Spleen (tissue), 11 donors: ENCODE measurements around the gene OGFRL1. TPM values are rescaled to one million over a fixed set of nuclear protein-coding genes. Genes with fewer than 3 reads are reported as not detected.

Source experiments
- DNase-seq: peaks from one replicate; pipeline ENCODE4 v3.0.0-alpha.2; 2020
- H3K27ac ChIP-seq, 8 donors: fragments of 200-600 bp; sonication (generic) in 7 of 8; 1 replicate in 4 of 8; 2 replicates in 4 of 8; pipeline versions ENCODE4 v1.5.0 to v1.8.0; 2016 to 2021; ENCODE audit warnings: inconsistent platforms in 4 of 8, mild to moderate bottlenecking in 4 of 8, moderate library complexity in 1 of 8
- H3K27me3 ChIP-seq, 7 donors: fragments of 200-600 bp; sonication (generic) in 6 of 7; replicated peaks in 1 of 7; 1 replicate in 4 of 7; 2 replicates in 3 of 7; pipeline versions ENCODE4 v1.5.0 to v1.8.0; 2016 to 2021; ENCODE audit warnings: inconsistent platforms in 3 of 7, mild to moderate bottlenecking in 1 of 7
- H3K36me3 ChIP-seq, 6 donors: fragments of 200-600 bp; sonication (generic) in 5 of 6; 1 replicate in 4 of 6; 2 replicates in 2 of 6; pipeline versions ENCODE4 v1.5.0 to v1.8.0; 2016 to 2021; ENCODE audit warnings: inconsistent platforms in 2 of 6
- H3K4me1 ChIP-seq, 6 donors: fragments of 200-600 bp; sonication (generic) in 5 of 6; 1 replicate in 3 of 6; 2 replicates in 3 of 6; pipeline versions ENCODE4 v1.5.0 to v1.8.0; 2016 to 2021; ENCODE audit warnings: inconsistent platforms in 3 of 6
- H3K4me3 ChIP-seq, 8 donors: fragments of 200-600 bp; sonication (generic) in 7 of 8; 1 replicate in 4 of 8; 2 replicates in 4 of 8; pipeline versions ENCODE4 v1.5.0 to v1.8.0; 2016 to 2021; ENCODE audit warnings: inconsistent platforms in 4 of 8, mild to moderate bottlenecking in 4 of 8, moderate library complexity in 2 of 8
- H3K9me3 ChIP-seq, 8 donors: fragments of 200-600 bp; sonication (generic) in 7 of 8; 1 replicate in 4 of 8; 2 replicates in 4 of 8; pipeline versions ENCODE4 v1.5.0 to v1.8.0; 2016 to 2021; ENCODE audit warnings: inconsistent platforms in 4 of 8
- POLR2A ChIP-seq, 3 donors: fragments of 450-650 bp; IDR thresholded peaks; one replicate each; pipeline ENCODE4 v1.5.1; 2017; ENCODE audit warnings: antibody characterized with exemption in 3 of 3, mild to moderate bottlenecking in 1 of 3
- POLR2AphosphoS5 ChIP-seq, 3 donors: sonication (generic); formaldehyde crosslinking; IDR thresholded peaks; one replicate each; pipeline ENCODE4 v1.5.1; 2017; ENCODE audit warnings: antibody characterized with exemption in 3 of 3
- WGBS, 5 donors: extraction: QIAGEN DNeasy Blood & Tissue Kit in 3 of 5; methylation state at CpG; one replicate each; pipeline versions ENCODE4 v1.1.5 to v1.1.7; 2013 to 2018; 5-methylcytosine and 5-hydroxymethylcytosine counted together
- intact Hi-C: fragments of 100-400 bp; cut with DNase I; formaldehyde crosslinking; loops from one replicate; pipeline ENCODE4 v1.15.0; 2023; ENCODE audit warnings: low total_unique reads
- polyA plus RNA-seq, 3 donors: library from polyadenylated mRNA; stranded (reverse); fragments of 200-250 nt; gene quantifications; one replicate each; pipeline ENCODE4 v1.2.1, GENCODE V29; 2013
- total RNA-seq, 7 donors: library from RNA; depleted of rRNA in 3 of 7; stranded (reverse); fragments of >200 nt in 3 of 7; fragmentation: NEBNext Ultra II Directional in 4 of 7; extraction: Animal tissue kit (Norgen Biotek cat#: 25700) in 4 of 7; gene quantifications; one replicate each; pipeline versions ENCODE4 v1.1.0 to v1.2.1, GENCODE V29; 2016 to 2021
- TF ChIP-seq, protein P1 (sequence below), 11 experiments: fragments of 200-600 bp in 7 of 11; fragments of 450-650 bp in 4 of 11; sonication (generic) in 4 of 11; IDR thresholded peaks in 8 of 11; conservative IDR thresholded peaks in 3 of 11; 1 replicate in 7 of 11; 2 replicates in 4 of 11; pipeline versions ENCODE4 v1.4.0 to v1.8.0; 2016 to 2021; ENCODE audit warnings: antibody characterized with exemption in 11 of 11, inconsistent platforms in 4 of 11, mild to moderate bottlenecking in 1 of 11
- donor health status: healthy with polysubstance abuse.
- donor health status: DM: no; HTN: no; CAD: no; lungs with moderate emphysema.
- donor health status: DM: no; HTN: no; CAD: no.
- donor health status: Bipolar disorder and iron deficiency.
- donor health status: healthy.
- donor health status: DM: no; HTN: no; CAD: no.
- donor health status: DM: yes; HTN: yes; CAD: no.

Gene OGFRL1
- total and polyA plus RNA-seq, 10 donors, result 7.1 to 43.3 (median 24.2) TPM

DNA sequence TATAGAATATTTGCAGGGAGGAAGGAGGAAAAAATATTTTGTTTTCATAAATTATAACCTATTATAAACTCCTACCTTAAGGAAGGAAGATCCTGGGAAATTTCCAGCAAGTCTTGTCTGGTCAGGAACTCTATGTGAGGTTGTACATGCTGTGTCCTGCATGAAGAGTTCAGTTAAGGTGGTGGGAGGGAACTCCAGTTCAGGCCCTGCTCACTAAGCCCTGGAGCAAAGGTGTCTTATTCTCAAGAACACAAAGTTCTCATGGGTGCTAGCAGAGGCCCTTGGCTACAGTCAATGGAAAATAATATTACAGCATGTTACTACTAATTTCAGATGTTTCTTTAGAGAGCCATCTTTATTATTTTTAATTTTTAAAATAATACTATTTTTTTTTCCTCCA is 3.8 kb upstream of the OGFRL1 start:
- Histone ChIP-seq H3K4me3 (no peak overlapping the region), H3K4me1 (peaks cover 11 to 25% (median 19%) of the 10 kb centered on the region in 6 donors), H3K27ac (no peak overlapping the region), H3K9me3 (no peaks in the 10 kb centered on the region), H3K27me3 (no peaks in the 10 kb centered on the region), H3K36me3 (no peaks in the 10 kb centered on the region)
- no peak for DNase-seq
- intact Hi-C loops, result no loop called here
- TF ChIP-seq, protein P1, sequence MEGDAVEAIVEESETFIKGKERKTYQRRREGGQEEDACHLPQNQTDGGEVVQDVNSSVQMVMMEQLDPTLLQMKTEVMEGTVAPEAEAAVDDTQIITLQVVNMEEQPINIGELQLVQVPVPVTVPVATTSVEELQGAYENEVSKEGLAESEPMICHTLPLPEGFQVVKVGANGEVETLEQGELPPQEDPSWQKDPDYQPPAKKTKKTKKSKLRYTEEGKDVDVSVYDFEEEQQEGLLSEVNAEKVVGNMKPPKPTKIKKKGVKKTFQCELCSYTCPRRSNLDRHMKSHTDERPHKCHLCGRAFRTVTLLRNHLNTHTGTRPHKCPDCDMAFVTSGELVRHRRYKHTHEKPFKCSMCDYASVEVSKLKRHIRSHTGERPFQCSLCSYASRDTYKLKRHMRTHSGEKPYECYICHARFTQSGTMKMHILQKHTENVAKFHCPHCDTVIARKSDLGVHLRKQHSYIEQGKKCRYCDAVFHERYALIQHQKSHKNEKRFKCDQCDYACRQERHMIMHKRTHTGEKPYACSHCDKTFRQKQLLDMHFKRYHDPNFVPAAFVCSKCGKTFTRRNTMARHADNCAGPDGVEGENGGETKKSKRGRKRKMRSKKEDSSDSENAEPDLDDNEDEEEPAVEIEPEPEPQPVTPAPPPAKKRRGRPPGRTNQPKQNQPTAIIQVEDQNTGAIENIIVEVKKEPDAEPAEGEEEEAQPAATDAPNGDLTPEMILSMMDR (IDR thresholded peaks at IDR 0.05 in 8 of 11, conservative IDR thresholded peaks at IDR 0.05 in 3 of 11), result no peak
- no peak for TF ChIP-seq POLR2AphosphoS5 (IDR thresholded peaks at IDR 0.05)
- no peak for TF ChIP-seq POLR2A (IDR thresholded peaks at IDR 0.05)

DNA sequence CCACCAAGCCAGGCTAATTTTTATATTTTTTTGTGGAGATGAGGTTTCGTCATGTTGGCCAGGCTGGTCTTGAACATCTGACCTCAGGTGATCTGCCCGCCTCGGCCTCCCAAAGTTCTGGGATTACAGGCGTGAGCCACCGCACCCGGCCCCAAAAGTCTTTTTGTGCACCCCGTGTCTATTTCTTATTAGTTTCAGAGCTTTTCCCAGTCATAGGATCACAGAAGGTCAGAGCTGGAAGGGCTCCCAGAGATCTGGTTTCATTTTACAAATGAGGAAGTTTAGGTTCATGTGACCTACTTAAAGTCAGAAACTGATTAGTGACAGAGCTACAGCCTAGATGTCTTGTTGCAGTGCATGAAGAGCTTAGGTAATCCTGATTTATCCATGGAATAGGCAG is 1.6 kb upstream of the OGFRL1 start:
- intact Hi-C loops, result no loop called here
- DNase-seq, result peak; percentile 73
- TF ChIP-seq, protein P1 (IDR thresholded peaks at IDR 0.05 in 8 of 11, conservative IDR thresholded peaks at IDR 0.05 in 3 of 11), result no peak
- TF ChIP-seq POLR2AphosphoS5 (IDR thresholded peaks at IDR 0.05) (no peak), POLR2A (IDR thresholded peaks at IDR 0.05) (no peak)
- WGBS, 5 donors, result 57 to 74% (median 67%) methylated on average over 7 of the region's 7 CpGs
- Histone ChIP-seq H3K4me3 (peak overlapping the region in 1 of 8 donors; percentile 85), H3K36me3 (no peaks in the 10 kb centered on the region), H3K27ac (peak overlapping the region; percentile 42 to 99 (median 98)), H3K9me3 (no peaks in the 10 kb centered on the region), H3K27me3 (no peaks in the 10 kb centered on the region), H3K4me1 (peaks cover 20 to 47% (median 41%) of the 10 kb centered on the region in 6 donors)

DNA sequence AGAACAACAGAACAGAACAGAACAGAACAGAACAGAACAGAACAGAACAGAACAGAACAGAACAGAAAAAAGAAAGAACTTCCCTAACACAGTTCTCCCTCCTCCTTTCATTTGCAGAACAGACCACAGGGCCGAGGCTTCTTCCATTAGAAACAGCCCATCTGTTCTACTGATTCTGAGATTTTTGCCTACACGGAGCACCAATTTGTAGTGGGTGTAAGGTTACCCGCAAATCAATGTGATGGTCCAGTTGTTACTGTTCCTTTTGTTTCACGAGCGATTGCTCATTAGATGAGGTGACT is 734 bp upstream of the OGFRL1 start:
- no peaks in the 10 kb centered on the region for H3K36me3 ChIP-seq
- H3K4me1 ChIP-seq, result peaks cover 20 to 56% (median 45%) of the 10 kb centered on the region in 6 donors
- peak overlapping the region; percentile 62 to 85 (median 67) for H3K4me3 ChIP-seq
- intact Hi-C loops, result no loop called here
- DNase-seq, result no peak
- TF ChIP-seq, protein P1 (IDR thresholded peaks at IDR 0.05 in 8 of 11, conservative IDR thresholded peaks at IDR 0.05 in 3 of 11), result no peak
- TF ChIP-seq POLR2A (IDR thresholded peaks at IDR 0.05), result no peak
- no peak for TF ChIP-seq POLR2AphosphoS5 (IDR thresholded peaks at IDR 0.05)
- no peaks in the 10 kb centered on the region for H3K27me3 ChIP-seq
- WGBS, 5 donors, result 1 to 5% (median 3%) methylated on average over 5 of the region's 5 CpGs
- H3K9me3 ChIP-seq, result no peaks in the 10 kb centered on the region
- H3K27ac ChIP-seq, result peak overlapping the region; percentile 96 to 99 (median 98)

DNA sequence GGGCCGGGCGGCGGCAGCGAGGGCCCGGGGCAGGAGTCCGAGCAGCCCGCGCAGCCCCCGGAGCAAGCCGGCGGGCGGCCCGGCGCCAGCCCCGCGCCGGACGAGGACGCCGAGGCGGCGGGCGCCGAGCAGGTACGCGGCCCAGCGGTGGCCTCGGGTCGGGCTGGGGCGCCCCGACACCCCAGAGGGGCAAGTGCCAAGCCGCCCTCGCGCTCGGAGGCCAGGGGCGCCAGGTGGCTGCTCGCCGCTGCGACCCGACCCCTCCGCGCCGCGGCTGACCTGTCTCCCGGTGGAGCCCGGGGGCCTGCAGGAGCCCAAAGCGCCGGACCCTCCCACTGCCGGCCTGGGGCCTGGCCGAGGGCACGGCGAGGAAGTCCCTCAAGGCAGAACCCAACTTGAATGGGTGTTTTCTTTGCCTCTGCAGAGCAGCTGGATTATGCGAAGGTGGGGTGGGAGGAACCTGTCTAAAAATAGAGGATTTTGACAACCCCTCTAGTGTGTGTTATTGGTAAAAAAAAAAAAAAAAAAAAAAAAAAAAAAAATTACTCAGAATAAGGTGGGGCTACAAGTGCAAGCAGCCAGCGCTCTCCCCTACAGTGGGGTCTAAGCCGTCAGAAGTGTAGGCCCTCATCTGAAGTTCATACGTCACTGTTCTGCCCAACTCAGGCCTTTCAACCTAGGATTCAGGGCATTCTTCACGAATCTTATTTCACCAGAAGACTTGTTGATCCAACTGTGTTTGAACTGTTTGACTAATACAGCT is 609 bp downstream of the OGFRL1 start:
- Histone ChIP-seq H3K4me1 (peaks cover 20 to 60% (median 45%) of the 10 kb centered on the region in 6 donors), H3K27me3 (no peaks in the 10 kb centered on the region), H3K9me3 (no peaks in the 10 kb centered on the region), H3K4me3 (peak overlapping the region; percentile 62 to 85 (median 67)), H3K27ac (peak overlapping the region; percentile 96 to 99 (median 98)), H3K36me3 (peaks cover 0 to 12% (median 0%) of the 10 kb centered on the region in 6 donors)
- 1 to 5% (median 2%) methylated on average over 17 to 57 of the region's 57 CpGs for WGBS, 5 donors
- peak; percentile 94 for DNase-seq
- no peak for TF ChIP-seq POLR2A (IDR thresholded peaks at IDR 0.05)
- no peak for TF ChIP-seq POLR2AphosphoS5 (IDR thresholded peaks at IDR 0.05)
- TF ChIP-seq, protein P1 (IDR thresholded peaks at IDR 0.05 in 8 of 11, conservative IDR thresholded peaks at IDR 0.05 in 3 of 11), result no peak
- intact Hi-C loops, result no loop called here
